HG03196 (cell line): Measurements from ENCODE around the gene TOX3.

Experiments used
- ATAC-seq: cut with Tn5 transposase; IDR thresholded peaks from one replicate; pipeline ENCODE4 v1.9.1; 2021; ENCODE audit not compliant: unreplicated experiment

Gene TOX3

GRCh38 chr16:52404546-52404945, 142.4 kb downstream of the TOX3 start:
- no peak for ATAC-seq

- ATAC-seq: no peak
Measured at GRCh38 chr16:52399116-52399515, 147.8 kb downstream of the TOX3 start.

GRCh38 chr16:52398491-52398960, 148.4 kb downstream of the TOX3 start:
- ATAC-seq: no peak

GRCh38 chr16:52398021-52398420, 148.9 kb downstream of the TOX3 start:
- no peak for ATAC-seq

DNA sequence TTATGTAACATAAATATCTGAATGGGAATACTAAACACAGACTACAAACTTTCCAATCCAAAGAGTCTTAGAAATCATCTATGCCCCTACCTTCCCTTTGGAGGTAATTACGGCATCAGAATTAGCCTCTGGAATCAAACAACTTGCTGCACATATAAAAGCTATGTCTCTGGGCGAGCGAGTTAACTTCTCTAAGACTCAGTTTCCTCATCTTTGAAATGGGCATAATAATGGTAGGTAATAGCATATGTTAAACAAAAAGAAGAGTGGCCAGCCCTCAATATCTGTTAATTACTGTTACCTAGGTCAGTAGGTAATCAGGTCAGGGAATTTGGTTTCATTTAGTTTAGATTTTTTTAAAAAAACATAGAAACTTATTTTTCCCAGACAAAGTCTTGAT, 153.5 kb downstream of the TOX3 start:
- no peak for ATAC-seq

- no peak for ATAC-seq
Measured at GRCh38 chr16:52389045-52389444, 157.9 kb downstream of the TOX3 start.
